Keratinocyte (primary cell): ENCODE data around the gene LYPLA2. TPM values are rescaled to one million over a fixed set of nuclear protein-coding genes. Genes with fewer than 3 reads are reported as not detected.

Source experiments
- DNase-seq: peaks from one replicate; pipeline ENCODE4 v3.0.0-alpha.2; 2011; ENCODE audit warnings: low read depth, missing footprints, low spot score
- FAIRE-seq: peaks from 2 replicates; lab custom pipeline; 2011; peaks lifted over from hg19 to GRCh38; lab: Jason Lieb, UNC
- H2AFZ ChIP-seq: 2 replicates; pipeline ENCODE4 v1.6.0; 2012; ENCODE audit warnings: low read length, control low read depth, inconsistent platforms; ENCODE audit not compliant: control insufficient read depth
- H3K27ac ChIP-seq: 2 replicates; pipeline ENCODE4 v1.5.1; 2011; ENCODE audit warnings: low read length; ENCODE audit not compliant: control insufficient read depth, insufficient read depth
- H3K27me3 ChIP-seq: 3 replicates; pipeline ENCODE4 v1.6.0; 2011; ENCODE audit warnings: low read length; ENCODE audit not compliant: control insufficient read depth, insufficient read depth; ENCODE audit errors: extremely low read depth
- H3K36me3 ChIP-seq, 2 experiments: 2 replicates in 1 of 2; 3 replicates in 1 of 2; pipeline ENCODE4 v1.5.1; 2011; ENCODE audit warnings: low read length in 2 of 2, mild to moderate bottlenecking in 1 of 2; ENCODE audit not compliant: control insufficient read depth in 2 of 2, insufficient read depth in 2 of 2; ENCODE audit errors: extremely low read depth in 1 of 2
- H3K4me1 ChIP-seq: 3 replicates; pipeline ENCODE4 v1.5.1; 2011; ENCODE audit warnings: low read length; ENCODE audit not compliant: control insufficient read depth, insufficient read depth; ENCODE audit errors: extremely low read depth
- H3K4me2 ChIP-seq: 3 replicates; pipeline ENCODE4 v1.6.0; 2011; ENCODE audit warnings: low read depth, low read length; ENCODE audit not compliant: control insufficient read depth, insufficient read depth; ENCODE audit errors: extremely low read depth
- H3K4me3 ChIP-seq, 3 experiments: fragments of 200-600 bp in 1 of 3; sonication (generic) in 1 of 3; 2 replicates in 2 of 3; 3 replicates in 1 of 3; pipeline ENCODE4 v1.5.1; 2011 to 2016; ENCODE audit warnings: low read length in 3 of 3, mild to moderate bottlenecking in 3 of 3, control low read depth in 2 of 3, inconsistent platforms in 1 of 3, low read depth in 1 of 3, mixed read lengths in 1 of 3, mixed run types in 1 of 3, moderate library complexity in 1 of 3; ENCODE audit not compliant: control insufficient read depth in 2 of 3, insufficient read depth in 2 of 3; ENCODE audit errors: extremely low read depth in 1 of 3
- H3K79me2 ChIP-seq: 2 replicates; pipeline ENCODE4 v1.6.0; 2012; ENCODE audit warnings: low read length; ENCODE audit not compliant: control insufficient read depth, insufficient read depth
- H3K9ac ChIP-seq: 3 replicates; pipeline ENCODE4 v1.6.0; 2011; ENCODE audit warnings: low read length; ENCODE audit not compliant: control insufficient read depth, insufficient read depth; ENCODE audit errors: extremely low read depth
- H3K9me1 ChIP-seq: 3 replicates; pipeline ENCODE4 v1.6.0; 2011; ENCODE audit warnings: low read length; ENCODE audit not compliant: control insufficient read depth, insufficient read depth; ENCODE audit errors: extremely low read depth
- H3K9me3 ChIP-seq: 2 replicates; pipeline ENCODE4 v1.5.1; 2012; ENCODE audit warnings: low read depth, low read length; ENCODE audit not compliant: control insufficient read depth
- H4K20me1 ChIP-seq: 3 replicates; pipeline ENCODE4 v1.6.0; 2011; ENCODE audit warnings: low read length; ENCODE audit not compliant: control insufficient read depth, insufficient read depth; ENCODE audit errors: extremely low read depth
- CTCF ChIP-seq, 3 experiments: IDR thresholded peaks in 1 of 3; conservative IDR thresholded peaks in 1 of 3; optimal IDR thresholded peaks in 1 of 3; 2 replicates in 2 of 3; 3 replicates in 1 of 3; pipeline versions ENCODE3 to v1.5.1; 2011; ENCODE audit warnings: low read length in 3 of 3, mild to moderate bottlenecking in 3 of 3, moderate library complexity in 2 of 3, control low read depth in 1 of 3, inconsistent platforms in 1 of 3; ENCODE audit not compliant: insufficient read depth in 2 of 3; ENCODE audit errors: extremely low read depth in 1 of 3
- EZH2 ChIP-seq: IDR thresholded peaks from one replicate; pipeline ENCODE4 v1.6.1; 2012; ENCODE audit warnings: inconsistent platforms, mild to moderate bottlenecking, low read length, moderate library complexity
- dilution Hi-C: fragments of 300-500 bp; cut with MboI; formaldehyde crosslinking; loops from one replicate; pipeline ENCODE4 v1.7.0; 2020; ENCODE audit warnings: low sequenced_read_pairs; ENCODE audit not compliant: extremely low pct_ligation_motif_present
- polyA plus RNA-seq, 5 experiments: library from polyadenylated mRNA; depleted of rRNA in 3 of 5; stranded (reverse) in 3 of 5; stranded (forward) in 1 of 5; unstranded in 1 of 5; fragments of >200 nt; gene quantifications; 1 replicate in 1 of 5; 2 replicates in 3 of 5; 3 replicates in 1 of 5; pipeline versions ENCODE4 v1.2.1 to v1.2.3, GENCODE V29; 2011 to 2012; ENCODE audit warnings: missing spikeins in 2 of 5, low read depth in 1 of 5, low replicate concordance in 1 of 5

Gene LYPLA2
- polyA plus RNA-seq, 1 donor (not counting 4 experiments of a cell fraction or from before 2014, with no cell fraction given) = 51.7 TPM

GRCh38 chr1:23814016-23814415 lies 23.1 kb downstream of the LYPLA2 start:
- FAIRE-seq = no peak

GRCh38 chr1:23816361-23816760 lies 25.4 kb downstream of the LYPLA2 start:
- no peak for TF ChIP-seq EZH2
- TF ChIP-seq CTCF (optimal IDR thresholded peaks at IDR 0.05 in 1 of 3, IDR thresholded peaks at IDR 0.05 in 1 of 3, conservative IDR thresholded peaks at IDR 0.05 in 1 of 3; ENCODE audit: extremely low read depth in 1 of 3, insufficient read depth in 2 of 3, low read length in 3 of 3) = no peak
- no peaks in the 10 kb centered on the region for H3K27me3 ChIP-seq
- H4K20me1 ChIP-seq = no peaks in the 10 kb centered on the region
- no peak overlapping the region for H3K9ac ChIP-seq
- H3K36me3 ChIP-seq = peaks cover 7 to 19% of the 10 kb centered on the region in 2 experiments
- no peaks in the 10 kb centered on the region for H3K79me2 ChIP-seq
- H3K4me2 ChIP-seq = no peak overlapping the region
- no peaks in the 10 kb centered on the region for H3K9me3 ChIP-seq
- H3K4me1 ChIP-seq = no peaks in the 10 kb centered on the region
- dilution Hi-C loops = no loop called here
- H2AFZ ChIP-seq = no peak overlapping the region
- no peak overlapping the region for H3K27ac ChIP-seq
- FAIRE-seq (no peak), DNase-seq (no peak)
- H3K4me3 ChIP-seq = no peak overlapping the region
- no peaks in the 10 kb centered on the region for H3K9me1 ChIP-seq

More at GRCh38 chr1:23814016-23814415, 23.1 kb downstream of the LYPLA2 start:
- dilution Hi-C loops = no loop called here
- Histone ChIP-seq H4K20me1 (no peaks in the 10 kb centered on the region), H3K9ac (no peak overlapping the region), H3K36me3 (peaks cover 7 to 19% of the 10 kb centered on the region in 2 experiments), H3K9me3 (no peaks in the 10 kb centered on the region), H3K4me3 (no peak overlapping the region), H3K79me2 (no peaks in the 10 kb centered on the region), H3K27me3 (no peaks in the 10 kb centered on the region), H2AFZ (no peak overlapping the region), H3K4me1 (peaks cover 9% of the 10 kb centered on the region), H3K4me2 (no peak overlapping the region), H3K27ac (no peak overlapping the region), H3K9me1 (no peaks in the 10 kb centered on the region)
- no peak for TF ChIP-seq EZH2
- no peak for TF ChIP-seq CTCF (optimal IDR thresholded peaks at IDR 0.05 in 1 of 3, IDR thresholded peaks at IDR 0.05 in 1 of 3, conservative IDR thresholded peaks at IDR 0.05 in 1 of 3; ENCODE audit: extremely low read depth in 1 of 3, insufficient read depth in 2 of 3, low read length in 3 of 3)
- DNase-seq = no peak
